ENCODE data around the gene VPS33A.

DNA sequence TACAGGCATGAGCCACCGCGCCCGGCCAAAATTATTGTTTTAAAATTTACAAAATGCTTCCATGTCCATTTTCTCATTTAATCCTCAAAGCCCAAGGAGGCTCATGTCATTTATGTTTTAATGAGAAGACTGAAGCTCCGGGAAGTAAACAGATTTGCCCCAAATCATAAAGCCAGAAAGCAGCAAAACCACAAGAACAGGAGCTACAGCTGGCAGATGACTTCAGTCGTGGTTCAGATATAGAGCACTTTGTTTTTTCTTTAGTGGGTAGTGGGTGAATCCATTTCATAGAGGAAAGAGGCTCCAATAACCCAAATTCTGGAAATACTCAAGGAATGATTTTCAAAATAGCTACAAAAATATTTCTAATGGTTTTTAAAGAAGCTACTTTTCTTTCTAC is 45.4 kb upstream of the VPS33A start:
- TF ChIP-seq CHD2 (IDR thresholded peaks at IDR 0.05; ENCODE audit: low read length, partially characterized antibody) (no peak), HEYL (CRISPR knock-in tag; IDR thresholded peaks at IDR 0.05) (no peak), JUN (IDR thresholded peaks at IDR 0.05) (no peak), MAFK (IDR thresholded peaks at IDR 0.05; ENCODE audit: partially characterized antibody) (no peak), SREBF2 (IDR thresholded peaks at IDR 0.05) (no peak), PBX3 (IDR thresholded peaks at IDR 0.05) (no peak), RARB (CRISPR knock-in tag; IDR thresholded peaks at IDR 0.05) (no peak), RNF2 (IDR thresholded peaks at IDR 0.05; ENCODE audit: borderline replicate concordance, low read depth) (no peak), RFX5 (IDR thresholded peaks at IDR 0.05) (no peak)
- TF ChIP-seq, protein P1, sequence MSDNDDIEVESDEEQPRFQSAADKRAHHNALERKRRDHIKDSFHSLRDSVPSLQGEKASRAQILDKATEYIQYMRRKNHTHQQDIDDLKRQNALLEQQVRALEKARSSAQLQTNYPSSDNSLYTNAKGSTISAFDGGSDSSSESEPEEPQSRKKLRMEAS (IDR thresholded peaks at IDR 0.05), result no peak
- TF ChIP-seq, protein P2, sequence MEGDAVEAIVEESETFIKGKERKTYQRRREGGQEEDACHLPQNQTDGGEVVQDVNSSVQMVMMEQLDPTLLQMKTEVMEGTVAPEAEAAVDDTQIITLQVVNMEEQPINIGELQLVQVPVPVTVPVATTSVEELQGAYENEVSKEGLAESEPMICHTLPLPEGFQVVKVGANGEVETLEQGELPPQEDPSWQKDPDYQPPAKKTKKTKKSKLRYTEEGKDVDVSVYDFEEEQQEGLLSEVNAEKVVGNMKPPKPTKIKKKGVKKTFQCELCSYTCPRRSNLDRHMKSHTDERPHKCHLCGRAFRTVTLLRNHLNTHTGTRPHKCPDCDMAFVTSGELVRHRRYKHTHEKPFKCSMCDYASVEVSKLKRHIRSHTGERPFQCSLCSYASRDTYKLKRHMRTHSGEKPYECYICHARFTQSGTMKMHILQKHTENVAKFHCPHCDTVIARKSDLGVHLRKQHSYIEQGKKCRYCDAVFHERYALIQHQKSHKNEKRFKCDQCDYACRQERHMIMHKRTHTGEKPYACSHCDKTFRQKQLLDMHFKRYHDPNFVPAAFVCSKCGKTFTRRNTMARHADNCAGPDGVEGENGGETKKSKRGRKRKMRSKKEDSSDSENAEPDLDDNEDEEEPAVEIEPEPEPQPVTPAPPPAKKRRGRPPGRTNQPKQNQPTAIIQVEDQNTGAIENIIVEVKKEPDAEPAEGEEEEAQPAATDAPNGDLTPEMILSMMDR (IDR thresholded peaks at IDR 0.05), result no peak
- TF ChIP-seq, protein P3, sequence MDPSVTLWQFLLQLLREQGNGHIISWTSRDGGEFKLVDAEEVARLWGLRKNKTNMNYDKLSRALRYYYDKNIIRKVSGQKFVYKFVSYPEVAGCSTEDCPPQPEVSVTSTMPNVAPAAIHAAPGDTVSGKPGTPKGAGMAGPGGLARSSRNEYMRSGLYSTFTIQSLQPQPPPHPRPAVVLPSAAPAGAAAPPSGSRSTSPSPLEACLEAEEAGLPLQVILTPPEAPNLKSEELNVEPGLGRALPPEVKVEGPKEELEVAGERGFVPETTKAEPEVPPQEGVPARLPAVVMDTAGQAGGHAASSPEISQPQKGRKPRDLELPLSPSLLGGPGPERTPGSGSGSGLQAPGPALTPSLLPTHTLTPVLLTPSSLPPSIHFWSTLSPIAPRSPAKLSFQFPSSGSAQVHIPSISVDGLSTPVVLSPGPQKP (IDR thresholded peaks at IDR 0.05; ENCODE audit: low read depth, low read length), result no peak

Data from A549 (cell line).